Measurements from ENCODE around the gene PNCK. TPM values are rescaled to one million over a fixed set of nuclear protein-coding genes. Genes with fewer than 3 reads are reported as not detected.

Gene PNCK
- total RNA-seq, 2 experiments from 2014 or later, result 0.30 to 0.71 TPM

DNA sequence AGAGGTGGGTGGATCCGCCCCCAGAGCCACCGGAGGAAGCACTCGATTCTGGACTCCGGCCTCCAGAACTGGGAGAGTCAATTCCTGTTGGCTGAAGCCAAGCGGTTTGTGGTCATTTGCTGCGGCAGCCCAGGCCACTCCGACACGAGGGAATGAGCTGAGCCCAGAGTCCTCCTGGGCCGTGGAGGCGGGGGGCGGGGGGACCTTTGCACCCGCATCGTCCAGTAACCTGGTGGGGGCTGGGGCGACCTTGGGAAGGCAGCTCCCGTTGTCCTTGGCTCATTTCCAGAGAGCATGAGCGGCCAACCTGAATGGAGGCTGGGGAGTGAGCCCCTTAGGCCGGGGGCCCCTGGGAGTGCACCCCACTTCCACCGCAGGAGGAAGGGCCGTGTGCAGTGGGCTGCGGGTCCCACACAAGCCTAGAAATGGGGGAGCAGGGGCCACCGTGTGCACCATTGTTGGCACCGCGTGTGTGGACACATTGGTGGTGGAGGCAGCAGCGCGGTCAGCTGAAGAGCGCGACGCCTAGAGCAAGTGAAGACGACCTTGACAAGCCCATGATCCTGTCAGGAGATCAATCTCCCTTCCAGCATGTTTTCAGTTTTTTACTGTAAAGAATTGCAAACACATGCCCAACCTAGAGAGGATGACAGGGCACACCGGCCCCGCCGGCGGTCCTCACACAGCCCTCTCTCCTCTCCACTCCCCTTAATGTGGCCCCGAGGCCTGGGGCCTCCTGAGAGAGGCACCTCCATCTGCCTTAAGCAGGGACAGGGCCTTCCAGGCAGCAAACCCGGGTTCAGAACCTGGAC, 46.5 kb downstream of the PNCK start:
- Mint-ChIP-seq H3K4me1 (no peaks in the 10 kb centered on the region), H3K36me3 (ENCODE audit: low read depth) (no peaks in the 10 kb centered on the region), H3K27ac (no peak overlapping the region), H3K4me3 (no peak overlapping the region), H3K27me3 (peaks cover 2% of the 10 kb centered on the region), H3K9me3 (ENCODE audit: low read depth) (peaks cover 2% of the 10 kb centered on the region)
- intact Hi-C loops (cut with DNase I, micrococcal nuclease), result no loop called here
- POLR2A ChIA-PET, result no interaction called here
- DNase-seq (no peak), ATAC-seq (no peak)
- CTCF ChIA-PET, result no interaction called here

DNA sequence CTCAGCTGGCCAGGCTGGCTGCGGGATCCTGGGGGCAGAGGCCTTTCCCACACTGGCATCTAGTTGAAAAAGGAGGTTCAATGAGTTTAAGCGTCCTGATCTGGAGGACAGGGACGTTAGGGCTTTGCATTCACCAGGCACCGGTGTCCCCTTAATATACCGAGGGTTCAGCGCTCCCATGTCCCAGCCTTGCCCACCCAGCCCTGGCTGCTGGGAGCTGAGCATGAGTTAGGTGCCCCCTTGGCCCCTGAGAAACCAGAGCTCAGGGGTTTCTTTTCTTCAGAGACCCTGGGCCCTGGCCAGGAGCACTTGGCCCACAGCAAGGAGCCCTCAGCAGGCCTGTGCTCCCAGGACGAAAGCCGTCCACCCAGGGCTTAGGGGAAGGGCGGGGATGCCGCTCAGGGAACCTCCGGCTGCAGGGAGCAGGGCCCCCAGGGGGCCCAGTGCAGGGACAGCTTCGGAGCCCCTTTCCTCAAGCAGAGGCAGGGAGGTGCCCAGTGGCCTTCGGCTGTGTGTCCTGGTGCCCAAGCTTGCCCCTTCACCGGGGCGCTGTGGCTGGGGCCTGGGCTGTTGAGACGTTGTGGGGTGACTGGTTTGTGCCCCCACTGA, 47.5 kb downstream of the PNCK start:
- no peak overlapping the region for H3K4me3 Mint-ChIP-seq
- ATAC-seq, result no peak
- CTCF ChIA-PET, result no interaction called here

DNA sequence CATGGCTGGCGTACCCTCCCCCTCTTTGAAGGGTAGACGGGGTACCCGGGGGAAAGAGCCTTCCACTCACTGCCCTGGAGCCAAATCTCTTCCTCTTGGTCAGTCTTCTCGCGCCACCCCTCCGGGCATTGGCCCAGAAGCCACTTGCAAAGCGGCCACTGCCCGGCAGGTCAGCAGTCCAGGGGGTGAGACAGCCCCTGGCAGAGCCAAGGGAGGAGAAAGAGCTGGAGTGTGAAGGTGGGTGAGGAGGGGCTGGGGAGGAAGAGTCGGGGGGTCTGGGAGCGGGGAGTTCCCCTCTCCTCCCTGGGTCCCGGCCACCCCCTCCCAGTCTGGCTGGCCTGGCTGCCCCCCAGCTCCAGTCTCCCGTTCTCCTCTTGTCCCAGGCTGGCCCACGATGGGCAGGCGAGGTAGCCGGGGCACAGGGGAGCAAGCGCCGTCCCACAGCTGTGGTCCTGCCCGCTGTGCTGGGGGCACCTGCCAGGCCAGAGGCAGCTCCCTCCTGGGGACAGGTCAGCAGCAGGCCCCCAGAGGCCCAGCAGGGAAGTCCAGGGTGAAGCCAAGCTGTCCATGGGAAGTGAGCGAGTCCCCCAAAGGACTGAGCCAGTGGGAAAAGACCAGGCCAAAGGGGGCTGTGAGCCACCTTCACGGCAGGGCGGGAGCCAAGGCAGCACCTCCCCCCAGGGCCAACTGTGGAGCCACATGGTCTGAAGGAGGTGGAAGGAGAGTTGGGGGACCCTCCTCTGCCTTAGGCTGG, 48.2 kb downstream of the PNCK start:
- ATAC-seq (no peak), DNase-seq (no peak)
- ChIA-PET CTCF (no interaction called here), POLR2A (no interaction called here)
- Mint-ChIP-seq H3K4me1 (no peaks in the 10 kb centered on the region), H3K9me3 (ENCODE audit: low read depth) (no peaks in the 10 kb centered on the region), H3K27ac (no peak overlapping the region), H3K36me3 (ENCODE audit: low read depth) (no peaks in the 10 kb centered on the region), H3K27me3 (no peaks in the 10 kb centered on the region), H3K4me3 (no peak overlapping the region)
- intact Hi-C loops (cut with DNase I, micrococcal nuclease), result no loop called here

More for the DNA sequence above, 47.5 kb downstream of the PNCK start:
- H3K27me3 Mint-ChIP-seq, result peaks cover 1% of the 10 kb centered on the region
- no peak overlapping the region for H3K27ac Mint-ChIP-seq
- H3K4me1 Mint-ChIP-seq, result no peaks in the 10 kb centered on the region
- H3K9me3 Mint-ChIP-seq (ENCODE audit: low read depth), result peaks cover 1% of the 10 kb centered on the region
- POLR2A ChIA-PET, result no interaction called here
- intact Hi-C loops (cut with DNase I, micrococcal nuclease), result no loop called here
- H3K36me3 Mint-ChIP-seq (ENCODE audit: low read depth), result no peaks in the 10 kb centered on the region
- no peak for DNase-seq

DNA sequence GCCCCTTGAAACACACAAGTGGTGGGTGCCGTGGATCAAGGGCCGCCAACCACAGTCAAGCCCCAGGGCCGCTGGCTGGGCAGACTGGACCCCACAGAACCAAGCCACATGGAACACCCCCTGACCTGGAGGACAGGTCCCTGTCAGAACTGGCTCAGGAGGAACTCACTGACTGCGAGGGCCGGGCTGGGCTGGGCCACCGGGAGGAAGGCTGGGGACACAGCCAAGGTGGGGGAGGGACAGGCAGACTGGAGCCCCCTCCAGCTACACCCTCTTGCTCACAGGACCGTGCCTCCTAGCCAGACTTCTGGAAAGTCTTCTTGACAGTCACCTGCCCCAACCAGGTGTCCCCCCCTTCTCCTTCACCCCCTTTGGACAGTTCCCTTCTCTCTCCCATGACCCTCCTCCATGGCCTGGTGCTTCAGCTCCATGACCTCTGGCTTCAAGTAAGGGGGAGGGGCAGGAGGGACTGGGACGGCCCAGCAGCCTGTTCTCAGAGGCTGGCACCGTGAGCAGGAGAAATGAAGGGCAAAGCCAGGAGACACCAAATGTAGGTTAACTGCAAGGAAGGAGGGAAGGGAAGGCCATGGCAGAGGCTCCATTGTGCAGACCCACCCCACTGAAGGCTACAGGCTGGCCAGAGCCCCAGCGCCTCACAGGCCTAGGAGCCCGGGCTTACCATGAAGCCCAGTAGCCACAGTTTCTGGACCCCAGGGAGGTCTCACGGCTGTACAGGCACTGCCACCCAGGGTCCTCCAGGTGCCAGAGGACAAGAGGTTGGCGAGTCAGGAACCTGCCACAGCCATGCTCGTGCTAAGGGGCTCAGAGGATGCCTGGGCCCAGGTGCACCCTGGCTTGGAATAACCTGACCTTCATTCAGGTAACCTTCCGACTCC, 49.2 kb downstream of the PNCK start:
- ATAC-seq, result no peak
- Mint-ChIP-seq H3K36me3 (ENCODE audit: low read depth) (no peaks in the 10 kb centered on the region), H3K9me3 (ENCODE audit: low read depth) (no peaks in the 10 kb centered on the region), H3K27me3 (no peaks in the 10 kb centered on the region), H3K27ac (no peak overlapping the region), H3K4me1 (no peaks in the 10 kb centered on the region), H3K4me3 (no peak overlapping the region)
- POLR2A ChIA-PET, result no interaction called here
- CTCF ChIA-PET, result no interaction called here
- intact Hi-C loops (cut with DNase I, micrococcal nuclease), result no loop called here
- DNase-seq, result no peak

DNA sequence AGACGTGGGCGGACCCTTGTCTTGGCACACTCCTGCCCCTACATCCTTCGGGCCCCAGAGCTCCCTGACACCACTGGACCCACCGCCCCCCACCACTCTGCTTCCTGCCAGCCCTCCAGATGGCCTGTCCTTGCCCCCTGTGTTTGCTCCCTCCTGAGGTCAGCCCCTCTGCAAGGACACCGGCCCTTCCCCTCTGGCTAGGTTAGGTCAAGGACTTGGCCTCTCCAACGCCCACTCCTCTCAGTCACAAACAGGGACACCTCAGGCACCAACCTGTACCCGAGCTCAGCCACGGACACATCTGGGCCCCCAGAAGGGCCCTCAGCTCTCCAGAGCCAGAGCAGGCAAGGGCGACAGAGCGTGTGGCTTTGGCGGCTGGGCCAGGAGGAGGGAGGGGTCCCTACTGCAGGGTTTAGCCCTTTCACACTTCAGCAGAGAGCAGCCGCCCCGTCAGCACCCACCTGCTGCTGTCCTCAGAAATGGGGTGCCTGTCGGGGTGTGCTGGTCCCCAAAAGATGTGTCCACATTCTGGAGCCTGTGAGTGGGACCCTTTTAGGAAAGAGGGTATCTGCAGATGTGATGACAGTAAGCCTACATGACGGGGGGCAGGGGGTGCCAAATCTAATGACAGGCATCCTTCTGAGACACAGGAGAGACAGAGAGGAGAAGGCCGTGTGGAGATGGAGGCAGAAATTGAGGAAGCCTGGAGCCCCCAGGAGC, 50.1 kb downstream of the PNCK start:
- no peak overlapping the region for H3K27ac Mint-ChIP-seq
- CTCF ChIA-PET, result no interaction called here

DNA sequence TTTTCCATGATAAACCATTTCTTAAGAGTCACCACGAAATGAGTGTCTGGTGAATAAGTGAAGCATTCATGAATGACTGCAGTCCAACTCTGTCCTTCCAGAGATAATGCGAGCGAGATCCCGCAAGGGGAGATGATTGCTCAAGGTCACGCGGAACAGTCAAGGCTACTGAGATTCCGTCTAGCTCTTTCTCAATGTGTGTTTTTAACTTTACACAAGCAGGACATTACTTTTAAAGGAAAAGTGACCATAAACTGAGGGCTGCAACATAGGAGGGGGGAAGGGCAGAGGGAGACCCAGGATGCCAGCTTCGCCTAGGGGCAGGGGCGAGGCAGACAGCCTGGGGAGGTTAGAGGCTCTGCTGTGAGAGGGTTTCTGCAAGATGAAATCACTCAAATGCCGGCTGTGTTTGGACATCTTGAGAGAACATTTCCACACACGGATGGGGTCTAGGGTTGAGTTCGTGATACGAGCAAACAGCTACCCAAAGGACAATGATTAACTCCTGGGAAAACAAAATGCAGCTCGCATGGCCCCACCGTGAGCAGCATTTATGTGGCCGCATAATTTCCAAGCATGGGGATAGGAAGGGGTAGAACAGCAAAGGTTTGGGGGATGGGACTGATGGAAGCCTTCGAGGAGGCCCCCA, 50.8 kb downstream of the PNCK start:
- Mint-ChIP-seq H3K4me1 (no peaks in the 10 kb centered on the region), H3K36me3 (ENCODE audit: low read depth) (no peaks in the 10 kb centered on the region), H3K27ac (no peak overlapping the region), H3K4me3 (no peak overlapping the region), H3K9me3 (ENCODE audit: low read depth) (no peaks in the 10 kb centered on the region), H3K27me3 (no peaks in the 10 kb centered on the region)
- ChIA-PET POLR2A (no interaction called here), CTCF (interaction anchor here (0.9 kb wide), 1 partner anchor 13 kb away, joined by 3 read pairs; no protein-coding TSS in a partner anchor)
- ATAC-seq (no peak), DNase-seq (no peak)
- intact Hi-C loops (cut with DNase I, micrococcal nuclease), result no loop called here

More for the DNA sequence above, 50.1 kb downstream of the PNCK start:
- POLR2A ChIA-PET, result no interaction called here
- H3K4me3 Mint-ChIP-seq, result no peak overlapping the region
- ATAC-seq (no peak), DNase-seq (no peak)
- H3K36me3 Mint-ChIP-seq (ENCODE audit: low read depth), result no peaks in the 10 kb centered on the region
- no peaks in the 10 kb centered on the region for H3K9me3 Mint-ChIP-seq (ENCODE audit: low read depth)
- no peaks in the 10 kb centered on the region for H3K27me3 Mint-ChIP-seq
- intact Hi-C loops (cut with DNase I, micrococcal nuclease), result no loop called here
- no peaks in the 10 kb centered on the region for H3K4me1 Mint-ChIP-seq

DNA sequence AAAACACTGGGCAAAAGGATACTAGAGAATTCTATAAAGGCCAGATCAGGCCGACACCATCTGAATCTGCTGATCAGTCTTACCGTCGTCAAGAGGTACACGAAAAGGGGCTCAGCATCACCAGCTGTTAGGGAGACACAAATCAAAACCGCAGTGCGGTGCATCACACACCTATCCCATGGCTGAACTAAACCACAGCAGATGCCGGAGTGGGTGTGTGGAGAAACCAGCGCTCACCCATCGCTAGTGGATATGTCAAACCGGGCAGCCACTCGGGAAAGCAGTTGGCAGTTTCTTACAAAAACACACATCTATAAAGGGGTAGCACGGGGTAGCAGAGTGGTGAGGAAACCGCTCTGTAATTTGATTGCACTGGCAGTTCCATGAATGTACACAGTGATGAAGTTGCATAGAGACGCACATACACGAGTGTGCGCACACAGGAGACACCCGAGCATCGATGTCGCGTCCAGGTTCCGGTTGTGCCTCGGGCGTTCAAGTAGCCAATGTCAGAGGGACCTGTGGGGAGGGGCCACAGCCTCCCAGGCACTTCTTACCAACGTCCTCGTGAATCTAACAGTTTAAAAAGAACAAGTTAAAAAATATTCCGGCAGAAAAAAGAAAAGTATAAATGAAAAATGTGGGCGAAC, 51.5 kb downstream of the PNCK start:
- POLR2A ChIA-PET, result no interaction called here
- Mint-ChIP-seq H3K4me3 (no peak overlapping the region), H3K36me3 (ENCODE audit: low read depth) (no peaks in the 10 kb centered on the region), H3K4me1 (no peaks in the 10 kb centered on the region), H3K27ac (no peak overlapping the region), H3K9me3 (ENCODE audit: low read depth) (no peaks in the 10 kb centered on the region), H3K27me3 (no peaks in the 10 kb centered on the region)
- ATAC-seq, result no peak
- intact Hi-C loops (cut with DNase I, micrococcal nuclease), result no loop called here
- no peak for DNase-seq
- CTCF ChIA-PET, result interaction anchor here (0.9 kb wide), 1 partner anchor 12 kb away, joined by 3 read pairs; no protein-coding TSS in a partner anchor

DNA sequence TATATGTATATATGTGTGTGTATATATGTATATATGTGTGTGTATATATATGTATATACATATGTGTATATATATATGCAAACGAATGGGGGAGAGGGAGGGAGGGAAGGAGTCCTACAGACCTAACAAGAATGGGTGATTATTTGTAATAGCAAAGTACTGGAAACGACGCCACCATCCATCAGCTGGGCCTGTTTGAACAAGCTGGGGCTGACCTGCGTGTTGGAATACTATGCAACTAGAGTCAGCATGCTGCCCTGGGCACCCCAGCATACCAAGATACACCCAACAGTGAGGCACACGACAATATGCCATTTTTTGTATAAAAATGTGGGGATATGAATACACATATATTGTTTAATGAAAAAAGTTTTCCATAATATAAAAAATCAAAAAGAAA, 53.0 kb downstream of the PNCK start:
- ChIA-PET CTCF (no interaction called here), POLR2A (no interaction called here)
- Mint-ChIP-seq H3K27me3 (no peaks in the 10 kb centered on the region), H3K36me3 (ENCODE audit: low read depth) (no peaks in the 10 kb centered on the region), H3K4me3 (no peak overlapping the region), H3K9me3 (ENCODE audit: low read depth) (no peaks in the 10 kb centered on the region), H3K4me1 (no peaks in the 10 kb centered on the region), H3K27ac (no peak overlapping the region)
- intact Hi-C loops (cut with DNase I, micrococcal nuclease), result no loop called here
- ATAC-seq (no peak), DNase-seq (no peak)

Data from activated CD4-positive, alpha-beta T cell treated with anti-CD3 and anti-CD28 coated beads for 36 hours (primary cell).